Type B pancreatic cell (in vitro differentiated cells): Measurements from ENCODE around the gene BOK. TPM values are rescaled to one million over a fixed set of nuclear protein-coding genes. Genes with fewer than 3 reads are reported as not detected.
A peak's percentile ranks its signal among the peaks of the same experiment; 100 is the strongest.

Experiments
- DNase-seq: peaks from one replicate; pipeline ENCODE4 v3.0.0; 2021; ENCODE audit warnings: mixed read lengths; ENCODE audit not compliant: unreplicated experiment; ENCODE audit errors: extremely low spot score
- H3K27ac Mint-ChIP-seq: 2 replicates; pipeline ENCODE4 v1.8.0; 2021; ENCODE audit warnings: mild to moderate bottlenecking, mixed read lengths
- H3K27me3 Mint-ChIP-seq: 2 replicates; pipeline ENCODE4 v1.8.0; 2021; ENCODE audit warnings: mixed read lengths
- H3K36me3 Mint-ChIP-seq: 2 replicates; pipeline ENCODE4 v1.8.0; 2021; ENCODE audit warnings: mixed read lengths
- H3K4me1 Mint-ChIP-seq: one replicate; pipeline ENCODE4 v1.8.0; 2021; ENCODE audit warnings: mixed read lengths; ENCODE audit not compliant: unreplicated experiment
- H3K4me3 Mint-ChIP-seq: 2 replicates; pipeline ENCODE4 v1.8.0; 2021; ENCODE audit warnings: mild to moderate bottlenecking, mixed read lengths
- H3K9me3 Mint-ChIP-seq: 2 replicates; pipeline ENCODE4 v1.8.0; 2021; ENCODE audit warnings: mixed read lengths
- total RNA-seq: library from RNA; stranded (reverse); gene quantifications from 2 replicates; pipeline ENCODE4 v1.2.1, GENCODE V29; 2021; ENCODE audit warnings: low replicate concordance
- TF ChIP-seq, protein P1 (sequence below): fragments of 200-600 bp; sonication (generic); conservative IDR thresholded peaks from 2 replicates; pipeline ENCODE4 v1.5.0; 2021; ENCODE audit warnings: antibody characterized with exemption, mild to moderate bottlenecking

The BOK gene
- total RNA-seq, 1 donor from 2014 or later, result 41.5 TPM

DNA sequence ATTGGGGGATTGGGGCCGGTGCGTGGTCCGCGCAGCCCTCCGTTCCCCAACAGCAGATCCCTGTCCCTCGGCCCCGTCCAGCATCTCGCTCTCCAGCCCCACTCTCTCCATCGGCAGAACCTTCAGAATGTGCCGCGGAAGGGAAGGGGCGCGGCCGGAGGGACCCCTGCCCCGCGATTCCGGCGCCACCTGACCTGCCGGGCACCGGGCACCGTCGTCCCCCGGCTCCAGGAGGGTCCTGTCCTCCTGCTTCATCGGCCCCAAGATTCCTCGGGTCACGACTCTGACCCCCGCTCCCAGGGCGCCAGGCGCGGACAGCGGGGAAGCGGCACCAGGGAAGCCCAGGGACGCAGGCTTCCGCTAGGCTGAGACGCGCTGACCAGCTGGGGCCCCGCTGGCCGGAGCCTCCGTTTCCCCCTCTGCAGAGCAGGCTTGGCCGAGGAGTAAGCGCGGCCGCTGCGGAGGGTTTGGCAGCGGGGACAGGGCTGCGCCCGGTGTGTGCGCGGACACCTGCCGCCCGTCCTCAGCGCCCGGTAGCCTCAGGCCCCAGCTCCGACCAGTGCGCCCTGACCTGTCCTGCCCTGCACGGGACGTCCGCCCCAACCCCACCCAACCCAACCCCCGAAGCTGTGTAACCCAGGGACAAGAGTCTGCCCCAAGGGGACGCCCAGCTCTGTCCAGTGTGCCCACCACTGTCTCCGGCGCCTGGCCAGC is 16.8 kb upstream of the BOK start:
- no peak overlapping the region for H3K27ac Mint-ChIP-seq
- DNase-seq, result no peak

GRCh38 chr2:241542278-241542605 is 16.3 kb upstream of the BOK start:
- H3K9me3 Mint-ChIP-seq, result no peaks in the 10 kb centered on the region
- peaks cover 18% of the 10 kb centered on the region for H3K27me3 Mint-ChIP-seq
- H3K36me3 Mint-ChIP-seq, result no peaks in the 10 kb centered on the region
- no peak overlapping the region for H3K4me3 Mint-ChIP-seq
- peaks cover 10% of the 10 kb centered on the region for H3K4me1 Mint-ChIP-seq
- no peak for DNase-seq
- H3K27ac Mint-ChIP-seq, result no peak overlapping the region
- TF ChIP-seq, protein P1, sequence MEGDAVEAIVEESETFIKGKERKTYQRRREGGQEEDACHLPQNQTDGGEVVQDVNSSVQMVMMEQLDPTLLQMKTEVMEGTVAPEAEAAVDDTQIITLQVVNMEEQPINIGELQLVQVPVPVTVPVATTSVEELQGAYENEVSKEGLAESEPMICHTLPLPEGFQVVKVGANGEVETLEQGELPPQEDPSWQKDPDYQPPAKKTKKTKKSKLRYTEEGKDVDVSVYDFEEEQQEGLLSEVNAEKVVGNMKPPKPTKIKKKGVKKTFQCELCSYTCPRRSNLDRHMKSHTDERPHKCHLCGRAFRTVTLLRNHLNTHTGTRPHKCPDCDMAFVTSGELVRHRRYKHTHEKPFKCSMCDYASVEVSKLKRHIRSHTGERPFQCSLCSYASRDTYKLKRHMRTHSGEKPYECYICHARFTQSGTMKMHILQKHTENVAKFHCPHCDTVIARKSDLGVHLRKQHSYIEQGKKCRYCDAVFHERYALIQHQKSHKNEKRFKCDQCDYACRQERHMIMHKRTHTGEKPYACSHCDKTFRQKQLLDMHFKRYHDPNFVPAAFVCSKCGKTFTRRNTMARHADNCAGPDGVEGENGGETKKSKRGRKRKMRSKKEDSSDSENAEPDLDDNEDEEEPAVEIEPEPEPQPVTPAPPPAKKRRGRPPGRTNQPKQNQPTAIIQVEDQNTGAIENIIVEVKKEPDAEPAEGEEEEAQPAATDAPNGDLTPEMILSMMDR, result no peak

More for the DNA sequence above, 16.8 kb upstream of the BOK start:
- Mint-ChIP-seq H3K27me3 (peaks cover 18% of the 10 kb centered on the region), H3K9me3 (no peaks in the 10 kb centered on the region), H3K36me3 (no peaks in the 10 kb centered on the region), H3K4me3 (no peak overlapping the region), H3K4me1 (peaks cover 10% of the 10 kb centered on the region)
- TF ChIP-seq, protein P1, result no peak

DNA sequence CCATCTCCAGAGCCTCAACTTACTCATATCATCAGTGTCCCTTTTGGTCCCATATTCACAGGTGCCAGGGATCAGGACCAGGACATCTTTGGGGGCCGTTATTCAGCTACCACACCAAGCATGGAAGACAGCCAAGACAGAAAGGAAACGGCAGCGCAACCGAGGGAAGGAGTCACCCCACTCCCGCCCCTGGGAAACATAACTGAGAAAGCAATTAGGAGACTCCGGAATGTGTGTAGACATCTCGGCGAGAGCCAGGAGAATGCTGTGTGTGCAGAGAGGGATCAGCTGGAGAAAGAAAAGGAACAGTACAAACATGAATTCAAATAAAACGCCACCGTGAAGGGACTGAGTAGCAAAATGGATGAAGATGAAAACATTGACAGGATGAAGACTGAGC is 13.4 kb upstream of the BOK start:
- Mint-ChIP-seq H3K27ac (no peak overlapping the region), H3K27me3 (peaks cover 18% of the 10 kb centered on the region), H3K9me3 (no peaks in the 10 kb centered on the region), H3K4me3 (no peak overlapping the region), H3K4me1 (peaks cover 4% of the 10 kb centered on the region), H3K36me3 (no peaks in the 10 kb centered on the region)
- no peak for DNase-seq
- TF ChIP-seq, protein P1, result no peak

DNA sequence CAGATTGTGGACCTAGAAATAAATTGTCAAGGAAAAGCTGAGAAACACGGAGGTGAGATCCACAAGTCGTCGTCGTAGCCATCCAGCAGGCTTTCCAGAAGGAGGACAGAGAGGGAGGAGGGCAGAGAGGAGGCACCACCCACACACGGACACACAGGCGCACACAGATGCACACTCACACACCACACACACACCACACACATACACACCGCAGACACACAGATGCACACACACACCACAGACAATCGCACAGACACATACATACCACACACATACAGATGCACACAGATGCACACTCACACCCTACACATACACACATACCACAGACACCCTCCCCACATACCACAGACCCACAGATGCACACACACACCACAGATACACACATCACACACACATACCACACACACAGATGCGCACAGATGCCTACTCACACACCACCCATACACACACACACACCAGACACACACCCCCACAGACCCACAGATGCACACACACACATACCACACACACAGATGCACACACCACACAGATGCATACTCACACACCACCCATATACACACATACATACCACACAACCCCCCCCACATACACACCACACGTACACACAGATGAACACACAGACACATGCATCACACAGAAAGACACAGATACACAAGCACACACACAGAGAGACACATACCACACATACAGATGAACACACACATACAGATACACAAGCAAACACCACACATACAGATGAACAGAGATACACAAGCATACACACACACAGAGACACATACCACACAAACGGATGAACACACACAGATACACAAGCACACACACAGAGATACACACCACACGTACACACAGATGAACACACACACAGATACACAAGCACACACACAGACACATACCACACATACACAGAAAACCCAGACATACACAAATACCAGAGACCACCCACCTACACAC is 12.7 kb upstream of the BOK start:
- H3K4me3 Mint-ChIP-seq, result no peak overlapping the region
- H3K27ac Mint-ChIP-seq, result no peak overlapping the region
- TF ChIP-seq, protein P1, result no peak
- H3K9me3 Mint-ChIP-seq, result no peaks in the 10 kb centered on the region
- H3K27me3 Mint-ChIP-seq, result peaks cover 14% of the 10 kb centered on the region
- no peaks in the 10 kb centered on the region for H3K36me3 Mint-ChIP-seq
- no peak for DNase-seq
- H3K4me1 Mint-ChIP-seq, result peaks cover under 1% of the 10 kb centered on the region

DNA sequence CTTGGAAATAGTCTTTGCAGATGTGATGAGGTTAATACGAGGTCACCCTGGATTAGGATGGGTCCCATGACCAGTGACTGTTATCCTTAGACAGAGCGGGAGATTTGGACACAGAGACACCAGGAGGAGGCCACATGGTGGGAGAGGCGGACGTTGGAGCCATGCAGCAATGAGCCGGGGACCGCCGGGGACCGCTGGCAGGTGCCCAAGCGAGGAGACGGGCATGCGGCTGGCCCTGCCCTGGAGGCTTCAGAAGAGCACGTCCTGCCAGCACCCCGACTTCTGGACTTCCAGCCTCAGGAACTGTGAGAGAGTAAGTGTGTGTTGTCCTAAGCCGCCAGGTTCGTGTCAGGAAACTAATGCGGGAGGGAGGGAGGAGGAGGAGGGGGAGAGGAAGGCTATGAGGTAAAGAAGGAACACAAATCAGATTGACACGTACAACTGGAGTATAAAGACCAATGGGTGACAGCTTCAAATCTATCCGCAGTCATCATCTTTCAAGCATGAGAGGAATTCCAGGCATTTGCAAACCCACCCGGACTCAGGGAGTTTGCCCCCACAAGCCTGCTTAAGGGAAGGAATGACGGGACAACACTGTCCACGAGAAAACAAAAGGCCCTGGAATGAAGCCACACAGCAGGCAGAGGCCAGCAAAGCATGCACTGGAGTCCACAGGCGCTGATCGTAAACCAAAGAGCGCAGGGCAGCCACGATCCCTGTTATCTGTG is 11.6 kb upstream of the BOK start:
- H3K4me1 Mint-ChIP-seq, result no peaks in the 10 kb centered on the region
- DNase-seq, result no peak
- H3K36me3 Mint-ChIP-seq, result no peaks in the 10 kb centered on the region
- H3K27me3 Mint-ChIP-seq, result peaks cover 14% of the 10 kb centered on the region
- peak overlapping the region; percentile 67 for H3K4me3 Mint-ChIP-seq
- H3K27ac Mint-ChIP-seq, result peak overlapping the region; percentile 90
- TF ChIP-seq, protein P1, result no peak
- no peaks in the 10 kb centered on the region for H3K9me3 Mint-ChIP-seq
